CD4-positive, alpha-beta memory T cell (primary cell): ENCODE measurements around the gene GRIK2. TPM values are rescaled to one million over a fixed set of nuclear protein-coding genes. Genes with fewer than 3 reads are reported as not detected.
"Not testable (repeated sequence)": the region's sequence is repeated elsewhere in the genome, so short reads cannot be mapped to it uniquely, and the experiment has no call there.

ENCODE experiments used
- CTCF ChIA-PET: fragments of 350-600 bp; sonication (Branson Sonifier 250); formaldehyde crosslinking; loops from one replicate; lab custom pipeline; 2021; ENCODE audit warnings: inconsistent platforms; ENCODE audit not compliant: partially characterized antibody; lab: Charles Lee
- POLR2A ChIA-PET: fragments of 350-600 bp; sonication (Branson Sonifier 250); formaldehyde crosslinking; loops from one replicate; lab custom pipeline; 2021; ENCODE audit not compliant: partially characterized antibody; lab: Charles Lee
- DNase-seq, 5 donors: peaks; one replicate each; pipeline versions ENCODE4 v3.0.0 to v3.0.0-alpha.2; 2020 to 2022; ENCODE audit warnings: mixed read lengths in 1 of 5
- H3K27ac ChIP-seq: one replicate; pipeline ENCODE4 v1.7.0; 2013; ENCODE audit warnings: low read depth, low read length
- H3K27me3 ChIP-seq: 2 replicates; pipeline ENCODE4 v1.7.0; 2013; ENCODE audit warnings: mild to moderate bottlenecking, low read length, moderate library complexity; ENCODE audit not compliant: insufficient read depth
- H3K36me3 ChIP-seq: 2 replicates; pipeline ENCODE4 v1.7.0; 2013; ENCODE audit warnings: mild to moderate bottlenecking, low read length, moderate library complexity; ENCODE audit not compliant: insufficient read depth
- H3K4me1 ChIP-seq: 2 replicates; pipeline ENCODE4 v1.7.0; 2013; ENCODE audit warnings: mild to moderate bottlenecking, low read length, moderate library complexity; ENCODE audit not compliant: insufficient read depth
- H3K4me3 ChIP-seq, 2 donors: one replicate each; pipeline ENCODE4 v1.7.0; 2013; ENCODE audit warnings: low read length in 2 of 2, mild to moderate bottlenecking in 1 of 2
- H3K9me3 ChIP-seq, 2 donors: one replicate each; pipeline ENCODE4 v1.7.0; 2013; ENCODE audit warnings: low read length in 2 of 2, control low read depth in 1 of 2; ENCODE audit not compliant: control insufficient read depth in 1 of 2
- H3K27ac Mint-ChIP-seq, 7 donors: one replicate each; pipeline ENCODE4 v1.8.0; 2020 to 2021; ENCODE audit warnings: mixed read lengths in 7 of 7, mild to moderate bottlenecking in 6 of 7, inconsistent platforms in 3 of 7, moderate library complexity in 3 of 7
- H3K27me3 Mint-ChIP-seq, 2 donors: one replicate each; pipeline ENCODE4 v1.8.0; 2020 to 2021; ENCODE audit warnings: mixed read lengths in 2 of 2
- H3K36me3 Mint-ChIP-seq, 2 donors: one replicate each; pipeline ENCODE4 v1.8.0; 2020 to 2021; ENCODE audit warnings: mixed read lengths in 2 of 2, inconsistent platforms in 1 of 2, mild to moderate bottlenecking in 1 of 2
- H3K4me1 Mint-ChIP-seq, 4 donors: one replicate each; pipeline ENCODE4 v1.8.0; 2020 to 2021; ENCODE audit warnings: mixed read lengths in 4 of 4, mild to moderate bottlenecking in 1 of 4
- H3K4me3 Mint-ChIP-seq, 8 donors: one replicate each; pipeline ENCODE4 v1.8.0; 2020 to 2021; ENCODE audit warnings: mixed read lengths in 8 of 8, mild to moderate bottlenecking in 7 of 8, moderate library complexity in 6 of 8, inconsistent platforms in 3 of 8
- H3K9me3 Mint-ChIP-seq, 8 donors: one replicate each; pipeline ENCODE4 v1.8.0; 2020 to 2021; ENCODE audit warnings: mixed read lengths in 8 of 8, mild to moderate bottlenecking in 5 of 8, inconsistent platforms in 3 of 8, moderate library complexity in 1 of 8
- intact Hi-C: fragments of 100-400 bp; cut with micrococcal nuclease; formaldehyde crosslinking; loops from one replicate; pipeline ENCODE4 v1.15.1; 2023
- polyA plus RNA-seq, 2 donors: library from polyadenylated mRNA; unstranded; fragments of 300-500 nt; fragmentation: Illumina TruSeq; gene quantifications; one replicate each; pipeline ENCODE4 v1.2.3, GENCODE V29; 2021
- total RNA-seq, 2 experiments: library from RNA; stranded (reverse); gene quantifications; one replicate each; pipeline ENCODE4 v1.2.3, GENCODE V29; 2021

The GRIK2 gene
- total RNA-seq (not detected), polyA plus RNA-seq (not detected)

- no peak for DNase-seq
- ChIA-PET CTCF (no interaction called here), POLR2A (no interaction called here)
- Histone ChIP-seq H3K27ac (no peak within 1 kb of the TSS), H3K9me3 (no peaks in the 10 kb centered on the region), H3K27me3 (peaks cover 8% of the 10 kb centered on the region), H3K4me1 (no peaks in the 10 kb centered on the region), H3K36me3 (no peaks in the 10 kb centered on the region), H3K4me3 (no peak within 1 kb of the TSS)
- Mint-ChIP-seq H3K36me3 (no peaks in the 10 kb centered on the region), H3K27ac (no peak within 1 kb of the TSS), H3K4me1 (no peaks in the 10 kb centered on the region), H3K9me3 (peaks cover 0 to 20% (median 7%) of the 10 kb centered on the region in 8 donors), H3K27me3 (peaks cover 19 to 22% of the 10 kb centered on the region in 2 donors), H3K4me3 (no peak within 1 kb of the TSS)
- intact Hi-C loops = no loop called here
These were observed at the start of gene GRIK2 for GRCh38 chr6:101393251-101393828. Gene GRIK2, plus strand, starts transcription at chr6:101393708.

- Histone ChIP-seq H3K36me3 (no peaks in the 10 kb centered on the region), H3K27ac (no peak overlapping the region), H3K4me3 (no peak overlapping the region), H3K9me3 (no peaks in the 10 kb centered on the region), H3K4me1 (no peaks in the 10 kb centered on the region), H3K27me3 (no peaks in the 10 kb centered on the region)
- Mint-ChIP-seq H3K9me3 (peaks cover 2 to 12% (median 2%) of the 10 kb centered on the region in 8 donors), H3K27ac (no peak overlapping the region), H3K4me3 (no peak overlapping the region), H3K36me3 (no peaks in the 10 kb centered on the region), H3K4me1 (no peaks in the 10 kb centered on the region), H3K27me3 (no peaks in the 10 kb centered on the region)
- DNase-seq = no peak
- ChIA-PET POLR2A (no interaction called here), CTCF (no interaction called here)
- intact Hi-C loops = no loop called here
These were observed 48.6 kb upstream of the GRIK2 start for GRCh38 chr6:101344885-101345284.

- H3K27ac ChIP-seq = no peak overlapping the region
- intact Hi-C loops = no loop called here
- no peaks in the 10 kb centered on the region for H3K4me1 ChIP-seq
- H3K4me3 ChIP-seq = no peak overlapping the region
- DNase-seq = no peak
- Mint-ChIP-seq H3K4me3 (no peak overlapping the region), H3K4me1 (no peaks in the 10 kb centered on the region), H3K27ac (no peak overlapping the region), H3K27me3 (no peaks in the 10 kb centered on the region), H3K9me3 (peaks cover 0 to 14% (median 3%) of the 10 kb centered on the region in 8 donors), H3K36me3 (no peaks in the 10 kb centered on the region)
- ChIA-PET POLR2A (no interaction called here), CTCF (no interaction called here)
- no peaks in the 10 kb centered on the region for H3K36me3 ChIP-seq
- H3K27me3 ChIP-seq = no peaks in the 10 kb centered on the region
- no peaks in the 10 kb centered on the region for H3K9me3 ChIP-seq
These were observed 44.7 kb upstream of the GRIK2 start for GRCh38 chr6:101348816-101349215.

- H3K9me3 Mint-ChIP-seq = peaks cover 0 to 14% (median under 1%) of the 10 kb centered on the region in 8 donors
- CTCF ChIA-PET, intact Hi-C loops, H3K9me3 ChIP-seq, H3K4me1 ChIP-seq, H3K27ac Mint-ChIP-seq, H3K27ac ChIP-seq, POLR2A ChIA-PET, H3K27me3 ChIP-seq, H3K36me3 Mint-ChIP-seq, DNase-seq, H3K4me1 Mint-ChIP-seq, H3K4me3 Mint-ChIP-seq, H3K27me3 Mint-ChIP-seq, H3K4me3 ChIP-seq, H3K36me3 ChIP-seq: not testable (repeated sequence)
These were observed 42.9 kb upstream of the GRIK2 start for GRCh38 chr6:101350631-101351030.

GRCh38 chr6:101351173-101351572, 42.3 kb upstream of the GRIK2 start:
- H3K9me3 ChIP-seq = no peaks in the 10 kb centered on the region
- Mint-ChIP-seq H3K27ac (no peak overlapping the region), H3K4me3 (no peak overlapping the region), H3K4me1 (no peaks in the 10 kb centered on the region), H3K9me3 (peaks cover 0 to 14% (median 1%) of the 10 kb centered on the region in 8 donors), H3K27me3 (no peaks in the 10 kb centered on the region), H3K36me3 (no peaks in the 10 kb centered on the region)
- POLR2A ChIA-PET = no interaction called here
- CTCF ChIA-PET = no interaction called here
- H3K4me1 ChIP-seq = no peaks in the 10 kb centered on the region
- H3K27me3 ChIP-seq = no peaks in the 10 kb centered on the region
- intact Hi-C loops = no loop called here
- no peak overlapping the region for H3K4me3 ChIP-seq
- H3K27ac ChIP-seq = no peak overlapping the region
- no peak for DNase-seq
- no peaks in the 10 kb centered on the region for H3K36me3 ChIP-seq

GRCh38 chr6:101352316-101352715, 41.2 kb upstream of the GRIK2 start:
- POLR2A ChIA-PET = no interaction called here
- no peaks in the 10 kb centered on the region for H3K27me3 ChIP-seq
- Mint-ChIP-seq H3K36me3 (no peaks in the 10 kb centered on the region), H3K27ac (no peak overlapping the region), H3K27me3 (no peaks in the 10 kb centered on the region), H3K9me3 (peaks cover 0 to 9% (median 2%) of the 10 kb centered on the region in 8 donors), H3K4me3 (no peak overlapping the region), H3K4me1 (no peaks in the 10 kb centered on the region)
- no peak overlapping the region for H3K27ac ChIP-seq
- CTCF ChIA-PET = interaction anchor here (0.5 kb wide), 1 partner anchor 37 kb away, joined by 3 read pairs; no protein-coding TSS in a partner anchor
- H3K36me3 ChIP-seq = no peaks in the 10 kb centered on the region
- H3K9me3 ChIP-seq = no peaks in the 10 kb centered on the region
- no peak for DNase-seq
- H3K4me3 ChIP-seq = no peak overlapping the region
- H3K4me1 ChIP-seq = no peaks in the 10 kb centered on the region
- intact Hi-C loops = no loop called here

GRCh38 chr6:101365181-101365580, 28.3 kb upstream of the GRIK2 start:
- ChIA-PET CTCF (no interaction called here), POLR2A (no interaction called here)
- H3K4me3 ChIP-seq = no peak overlapping the region
- no peak overlapping the region for H3K27ac ChIP-seq
- no peaks in the 10 kb centered on the region for H3K4me1 ChIP-seq
- no peaks in the 10 kb centered on the region for H3K36me3 ChIP-seq
- no peaks in the 10 kb centered on the region for H3K27me3 ChIP-seq
- no peaks in the 10 kb centered on the region for H3K36me3 Mint-ChIP-seq
- H3K4me3 Mint-ChIP-seq = no peak overlapping the region
- intact Hi-C loops = no loop called here
- peaks cover 0 to 5% (median 0%) of the 10 kb centered on the region in 8 donors for H3K9me3 Mint-ChIP-seq
- H3K9me3 ChIP-seq = no peaks in the 10 kb centered on the region
- no peak overlapping the region for H3K27ac Mint-ChIP-seq
- H3K27me3 Mint-ChIP-seq = no peaks in the 10 kb centered on the region
- DNase-seq = no peak
- no peaks in the 10 kb centered on the region for H3K4me1 Mint-ChIP-seq
